ENCODE data around the gene APPL1.
"Not testable (repeated sequence)": the region's sequence is repeated elsewhere in the genome, so short reads cannot be mapped to it uniquely, and the experiment has no call there.

Gene APPL1

DNA sequence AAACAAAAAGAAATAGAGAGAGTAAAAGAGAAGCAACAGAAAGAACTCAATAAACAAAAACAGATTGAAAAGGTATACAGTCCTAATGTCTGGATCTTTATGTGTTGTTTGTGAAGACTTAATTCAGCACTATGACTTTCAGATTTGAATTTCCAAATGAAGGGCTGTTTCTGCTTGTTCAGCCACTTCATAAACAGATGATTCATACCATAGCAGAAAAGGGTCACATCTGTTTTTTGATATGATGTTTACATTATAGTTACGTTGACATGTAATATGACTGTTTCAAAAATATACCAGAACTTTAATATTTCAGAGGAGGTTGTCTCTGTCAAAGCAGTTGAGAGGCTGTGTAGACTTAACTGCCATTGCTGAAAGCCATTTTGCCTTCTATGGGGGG is 40.9 kb downstream of the APPL1 start:
- DNase-seq (ENCODE audit: low spot score), result no peak

DNA sequence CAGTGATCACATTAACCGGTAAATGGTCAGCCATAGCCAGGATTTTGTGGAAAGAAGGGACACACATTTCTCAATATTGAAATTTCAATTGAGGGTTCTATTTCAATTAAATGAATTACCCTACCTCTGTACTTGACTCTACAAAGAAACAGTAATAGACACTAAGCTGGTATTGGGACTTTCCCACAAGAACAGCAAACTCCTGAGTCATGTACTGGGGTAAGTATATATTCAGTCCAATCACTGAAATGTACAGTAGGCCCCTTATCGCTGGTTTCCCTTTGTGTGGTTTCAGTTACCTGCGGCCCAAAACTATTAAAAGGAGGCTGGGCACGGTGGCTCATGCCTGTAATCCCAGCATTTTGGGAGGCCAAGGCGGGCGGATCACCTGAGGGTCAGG is 47.3 kb downstream of the APPL1 start:
- DNase-seq (ENCODE audit: low spot score), result no peak

DNA sequence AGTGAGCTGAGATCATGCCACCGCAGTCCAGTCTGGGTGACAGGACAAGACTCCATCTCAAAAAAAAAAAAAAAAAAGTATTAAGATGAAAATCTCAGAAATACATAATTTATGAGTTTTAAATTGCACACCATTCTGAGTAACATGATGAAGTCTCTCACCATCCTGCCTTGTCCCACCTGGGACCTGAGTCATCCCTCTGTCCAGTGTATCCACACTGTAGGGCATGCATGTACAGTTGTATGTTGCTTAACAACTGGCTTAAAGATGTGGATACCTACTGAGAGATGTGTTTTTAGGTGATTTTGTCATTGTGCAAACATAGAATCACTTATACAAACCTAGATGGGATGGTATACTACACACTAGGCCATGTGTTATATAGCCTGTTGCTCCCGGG is 47.9 kb downstream of the APPL1 start:
- no peak for DNase-seq (ENCODE audit: low spot score)

GRCh38 chr3:57278237-57278636 is 50.7 kb downstream of the APPL1 start:
- DNase-seq (ENCODE audit: low spot score), result no peak

DNA sequence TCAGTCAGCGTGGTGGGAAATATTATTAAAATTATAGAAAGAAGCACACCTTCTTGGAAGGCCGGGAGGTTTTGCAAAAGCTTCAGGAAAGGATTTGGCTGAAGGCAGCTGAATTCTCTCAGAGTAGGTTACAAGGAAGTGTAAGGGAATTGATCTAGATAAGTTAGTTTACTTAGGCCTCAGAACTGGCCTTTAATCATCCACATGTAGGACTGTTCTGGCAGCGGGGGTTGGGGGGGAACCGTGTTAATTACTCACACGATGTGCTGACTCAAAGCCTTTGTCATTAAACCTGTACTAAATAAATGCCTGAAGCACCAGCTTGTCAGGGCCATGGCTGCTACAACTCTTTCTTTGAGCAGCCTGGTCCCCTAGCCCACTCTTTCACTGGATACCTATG is 52.2 kb downstream of the APPL1 start:
- no peak for DNase-seq (ENCODE audit: low spot score)

- DNase-seq (ENCODE audit: low spot score), result no peak
Measured at GRCh38 chr3:57281715-57282114, 54.2 kb downstream of the APPL1 start.

GRCh38 chr3:57283334-57283733 is 55.8 kb downstream of the APPL1 start:
- no peak for DNase-seq (ENCODE audit: low spot score)

GRCh38 chr3:57287205-57287604 is 59.7 kb downstream of the APPL1 start:
- no peak for DNase-seq (ENCODE audit: low spot score)

GRCh38 chr3:57288403-57288802 is 60.9 kb downstream of the APPL1 start:
- DNase-seq (ENCODE audit: low spot score), result no peak

GRCh38 chr3:57292159-57292896 is 64.8 kb downstream of the APPL1 start, which contains the start of gene ASB14:
Gene ASB14 (minus strand): TSS chr3:57292685. CDS start chr3:57292033, 652 bp downstream.
- no peak for DNase-seq (ENCODE audit: low spot score)

- no peak for DNase-seq (ENCODE audit: low spot score)
Measured at GRCh38 chr3:57292897-57293526, 65.5 kb downstream of the APPL1 start.

GRCh38 chr3:57298041-57298440 is 70.5 kb downstream of the APPL1 start:
- no peak for DNase-seq (ENCODE audit: low spot score)

- not testable (repeated sequence) for DNase-seq (ENCODE audit: low spot score)
Measured at GRCh38 chr3:57303520-57303919, 76.0 kb downstream of the APPL1 start.

DNA sequence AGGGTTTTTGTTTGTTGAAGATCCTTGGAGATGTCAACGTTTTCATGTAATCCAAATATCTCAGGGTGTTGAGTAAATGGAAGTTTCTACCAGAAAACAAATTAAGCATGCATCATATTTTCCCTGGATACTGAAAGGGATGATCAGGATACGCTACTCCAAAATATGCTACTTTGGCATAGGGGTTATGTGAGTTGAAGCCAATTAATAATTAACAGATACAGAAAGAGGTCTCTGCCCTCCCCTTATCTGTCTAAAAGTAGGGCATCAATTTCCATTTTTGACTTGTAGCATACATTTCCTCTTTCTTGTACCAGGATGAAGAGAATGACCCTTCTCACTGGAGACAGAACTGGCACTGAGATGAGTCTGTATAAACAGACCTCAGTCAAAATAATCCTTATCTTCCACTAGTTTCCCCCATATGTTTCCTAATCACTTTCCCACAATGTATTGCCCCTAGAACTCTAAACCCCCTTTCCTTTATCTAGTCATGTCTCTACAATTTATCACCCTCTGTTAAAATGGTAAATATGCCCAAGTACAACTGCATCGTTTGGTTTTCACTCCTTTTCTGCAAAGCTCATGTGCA is 82.3 kb downstream of the APPL1 start:
- DNase-seq (ENCODE audit: low spot score), result no peak

- DNase-seq (ENCODE audit: low spot score), result no peak
Measured at GRCh38 chr3:57314204-57314603, 86.7 kb downstream of the APPL1 start.

Data from hepatic stellate cell (primary cell).